T-helper 2 cell treated with Interferon-gamma antibody and Interleukin-4, amounts not matched to agents 5 μg/mL and 100 μg/mL, for 36 hours (primary cell): ENCODE measurements around the gene CDC37.

Experiments
- DNase-seq: peaks from one replicate; pipeline ENCODE4 v3.0.0; 2021; ENCODE audit warnings: low spot score
- H3K27ac Mint-ChIP-seq: one replicate; pipeline ENCODE4 v1.8.0; 2021; ENCODE audit warnings: mild to moderate bottlenecking, mixed read lengths
- H3K27me3 Mint-ChIP-seq: one replicate; pipeline ENCODE4 v1.8.0; 2021; ENCODE audit warnings: low read depth, mixed read lengths
- H3K36me3 Mint-ChIP-seq: one replicate; pipeline ENCODE4 v1.8.0; 2021; ENCODE audit warnings: low read depth, mixed read lengths
- H3K4me1 Mint-ChIP-seq: one replicate; pipeline ENCODE4 v1.8.0; 2021; ENCODE audit warnings: low read depth, mixed read lengths
- H3K4me3 Mint-ChIP-seq: one replicate; pipeline ENCODE4 v1.8.0; 2022; ENCODE audit warnings: mild to moderate bottlenecking, moderate library complexity, mixed read lengths
- H3K9me3 Mint-ChIP-seq: one replicate; pipeline ENCODE4 v1.8.0; 2021; ENCODE audit warnings: mixed read lengths

CDC37 gene

GRCh38 chr19:10403137-10404021 lies at the start of gene CDC37:
Gene CDC37, minus strand, starts transcription at chr19:10403542. Its CDS starts 63 bp downstream, at chr19:10403479.
- H3K36me3 Mint-ChIP-seq: peaks cover 24% of the 10 kb centered on the region
- DNase-seq: peak; percentile 99
- H3K9me3 Mint-ChIP-seq: no peaks in the 10 kb centered on the region
- H3K4me3 Mint-ChIP-seq: peak within 1 kb of the TSS; percentile 96
- no peaks in the 10 kb centered on the region for H3K27me3 Mint-ChIP-seq
- peaks cover 53% of the 10 kb centered on the region for H3K4me1 Mint-ChIP-seq
- peak within 1 kb of the TSS; percentile 98 for H3K27ac Mint-ChIP-seq

DNA sequence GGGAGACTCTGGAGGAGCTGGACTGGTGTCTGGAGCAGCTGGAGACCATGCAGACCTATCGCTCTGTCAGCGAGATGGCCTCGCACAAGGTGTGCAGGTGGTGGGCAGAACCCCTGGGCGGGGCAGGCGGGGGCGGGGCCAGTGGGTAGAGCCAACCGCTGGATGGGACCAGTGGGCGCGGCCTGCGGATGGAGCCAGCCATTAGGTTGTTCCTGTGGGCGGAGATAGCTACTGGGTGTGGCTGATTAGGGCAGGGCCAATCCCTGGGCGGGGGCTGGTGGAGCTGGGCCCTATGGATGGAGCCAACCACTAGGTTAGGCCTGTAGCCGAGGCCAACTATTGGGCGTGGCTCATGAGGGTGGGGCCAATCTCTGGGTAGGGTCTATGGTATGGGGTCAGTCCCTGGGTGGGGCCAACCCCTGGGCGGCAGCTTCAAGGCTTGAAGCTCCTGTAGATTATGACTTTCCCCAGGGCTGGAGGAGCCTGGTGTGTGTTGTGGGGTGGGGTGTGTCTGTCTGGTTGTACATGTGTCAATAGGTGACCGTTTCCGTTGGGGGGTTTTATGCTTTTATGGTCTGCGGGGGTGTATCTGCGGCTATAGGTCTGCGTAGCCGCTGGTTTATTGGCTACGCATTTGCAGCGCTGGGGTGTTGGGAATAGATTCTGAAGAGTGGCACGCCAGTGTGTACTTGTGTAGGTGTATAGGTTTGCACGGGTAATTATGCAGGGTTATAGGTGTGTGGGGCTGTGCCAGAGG lies 47.7 kb upstream of the CDC37 start:
- DNase-seq: no peak

GRCh38 chr19:10450191-10450852 lies 47.0 kb upstream of the CDC37 start:
- no peaks in the 10 kb centered on the region for H3K27me3 Mint-ChIP-seq

More for the DNA sequence above, 47.7 kb upstream of the CDC37 start:
- peaks cover 15% of the 10 kb centered on the region for H3K4me1 Mint-ChIP-seq
- H3K9me3 Mint-ChIP-seq: no peaks in the 10 kb centered on the region
- no peaks in the 10 kb centered on the region for H3K27me3 Mint-ChIP-seq
- H3K27ac Mint-ChIP-seq: no peak overlapping the region
- H3K4me3 Mint-ChIP-seq: no peak overlapping the region
- peaks cover 36% of the 10 kb centered on the region for H3K36me3 Mint-ChIP-seq

GRCh38 chr19:10449037-10449436 lies 45.7 kb upstream of the CDC37 start:
- Mint-ChIP-seq H3K9me3 (no peaks in the 10 kb centered on the region), H3K4me3 (no peak overlapping the region), H3K4me1 (peaks cover 15% of the 10 kb centered on the region), H3K27me3 (no peaks in the 10 kb centered on the region), H3K27ac (no peak overlapping the region), H3K36me3 (peaks cover 32% of the 10 kb centered on the region)
- no peak for DNase-seq

More at GRCh38 chr19:10450191-10450852, 47.0 kb upstream of the CDC37 start:
- no peaks in the 10 kb centered on the region for H3K9me3 Mint-ChIP-seq
- H3K4me3 Mint-ChIP-seq: no peak overlapping the region
- peaks cover 15% of the 10 kb centered on the region for H3K4me1 Mint-ChIP-seq
- DNase-seq: no peak
- peaks cover 32% of the 10 kb centered on the region for H3K36me3 Mint-ChIP-seq
- no peak overlapping the region for H3K27ac Mint-ChIP-seq

- Mint-ChIP-seq H3K4me1 (peaks cover 2% of the 10 kb centered on the region), H3K27ac (no peak overlapping the region), H3K4me3 (no peak overlapping the region), H3K9me3 (no peaks in the 10 kb centered on the region), H3K27me3 (no peaks in the 10 kb centered on the region), H3K36me3 (peaks cover 11% of the 10 kb centered on the region)
- no peak for DNase-seq
These were observed 39.4 kb upstream of the CDC37 start for GRCh38 chr19:10442698-10443097.

- Mint-ChIP-seq H3K27me3 (no peaks in the 10 kb centered on the region), H3K27ac (no peak overlapping the region), H3K36me3 (peaks cover 10% of the 10 kb centered on the region), H3K4me3 (no peak overlapping the region), H3K9me3 (no peaks in the 10 kb centered on the region), H3K4me1 (peaks cover 6% of the 10 kb centered on the region)
- DNase-seq: no peak
These were observed 36.2 kb upstream of the CDC37 start for GRCh38 chr19:10439588-10439987.

- Mint-ChIP-seq H3K4me1 (peaks cover 42% of the 10 kb centered on the region), H3K27me3 (peaks cover 5% of the 10 kb centered on the region), H3K4me3 (peak overlapping the region; percentile 27), H3K27ac (peak overlapping the region; percentile 47), H3K36me3 (peaks cover 24% of the 10 kb centered on the region), H3K9me3 (no peaks in the 10 kb centered on the region)
- no peak for DNase-seq
These were observed 29.8 kb upstream of the CDC37 start for GRCh38 chr19:10433131-10433536.

GRCh38 chr19:10432736-10433130 lies 29.4 kb upstream of the CDC37 start:
- Mint-ChIP-seq H3K27me3 (peaks cover 6% of the 10 kb centered on the region), H3K36me3 (peaks cover 27% of the 10 kb centered on the region), H3K27ac (peak overlapping the region; percentile 47), H3K4me3 (peak overlapping the region; percentile 38), H3K4me1 (peaks cover 46% of the 10 kb centered on the region), H3K9me3 (no peaks in the 10 kb centered on the region)
- no peak for DNase-seq

DNA sequence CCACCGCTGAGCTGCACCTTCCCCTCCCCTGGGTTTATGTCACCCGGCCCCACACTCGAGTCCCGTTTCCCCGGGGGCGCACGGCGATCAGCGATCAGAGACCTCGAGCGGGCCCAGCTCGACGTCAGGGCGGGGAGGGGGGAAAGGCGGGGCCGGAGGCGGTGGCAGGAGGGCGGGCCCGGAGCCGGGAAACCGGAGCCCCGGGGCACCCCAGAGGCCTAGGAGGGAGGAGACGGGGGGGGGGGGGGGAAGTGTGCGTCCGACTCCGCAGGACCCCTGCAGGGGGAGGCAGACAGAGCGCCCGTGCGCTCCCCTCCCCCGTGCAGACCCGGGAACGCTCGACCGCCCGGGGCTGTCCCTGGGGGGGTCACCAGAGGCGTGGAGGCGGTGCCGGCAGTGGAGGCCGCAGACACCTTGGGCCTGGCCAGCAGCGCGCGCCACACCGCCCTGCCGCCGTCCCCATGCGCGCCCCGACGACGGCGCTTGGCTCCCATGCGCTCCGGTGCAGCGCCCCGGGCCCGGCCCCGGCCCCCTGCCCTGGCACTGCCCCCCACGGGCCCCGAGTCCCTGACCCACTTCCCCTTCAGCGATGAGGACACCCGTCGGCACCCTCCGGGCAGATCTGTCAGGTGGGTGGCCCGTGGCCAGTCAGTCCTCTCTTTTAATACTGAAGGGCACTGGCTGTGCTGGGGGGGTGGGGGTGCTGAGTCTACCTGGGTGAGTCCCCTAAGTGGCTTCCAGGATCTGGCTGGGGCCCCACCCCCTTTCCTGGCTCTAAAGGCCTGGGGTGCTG lies 28.8 kb upstream of the CDC37 start:
- H3K4me3 Mint-ChIP-seq: peak overlapping the region; percentile 89
- H3K9me3 Mint-ChIP-seq: no peaks in the 10 kb centered on the region
- peak overlapping the region; percentile 95 for H3K27ac Mint-ChIP-seq
- H3K4me1 Mint-ChIP-seq: peaks cover 52% of the 10 kb centered on the region
- peaks cover 6% of the 10 kb centered on the region for H3K27me3 Mint-ChIP-seq
- peaks cover 28% of the 10 kb centered on the region for H3K36me3 Mint-ChIP-seq
- DNase-seq: no peak

- H3K9me3 Mint-ChIP-seq: no peaks in the 10 kb centered on the region
- H3K4me1 Mint-ChIP-seq: peaks cover 57% of the 10 kb centered on the region
- H3K36me3 Mint-ChIP-seq: peaks cover 30% of the 10 kb centered on the region
- H3K27ac Mint-ChIP-seq: peak overlapping the region; percentile 95
- peaks cover 6% of the 10 kb centered on the region for H3K27me3 Mint-ChIP-seq
- peak overlapping the region; percentile 89 for H3K4me3 Mint-ChIP-seq
- DNase-seq: peak; percentile 74
These were observed 28.1 kb upstream of the CDC37 start for GRCh38 chr19:10431254-10431942.

GRCh38 chr19:10430505-10431253 lies 27.3 kb upstream of the CDC37 start:
- Mint-ChIP-seq H3K27ac (peak overlapping the region; percentile 95), H3K36me3 (peaks cover 30% of the 10 kb centered on the region), H3K4me1 (peaks cover 60% of the 10 kb centered on the region), H3K27me3 (peaks cover 6% of the 10 kb centered on the region), H3K9me3 (no peaks in the 10 kb centered on the region), H3K4me3 (peak overlapping the region; percentile 89)
- DNase-seq: no peak

- Mint-ChIP-seq H3K4me3 (peak overlapping the region; percentile 60), H3K27ac (peak overlapping the region; percentile 92), H3K9me3 (no peaks in the 10 kb centered on the region), H3K36me3 (peaks cover 30% of the 10 kb centered on the region), H3K4me1 (peaks cover 62% of the 10 kb centered on the region), H3K27me3 (peaks cover 6% of the 10 kb centered on the region)
- no peak for DNase-seq
These were observed 25.6 kb upstream of the CDC37 start for GRCh38 chr19:10428996-10429381.
